Breast epithelium (tissue), 3 donors: Measurements from ENCODE around the gene SLC25A21.

Experiments used
- POLR2A ChIP-seq: fragments of 450-650 bp; IDR thresholded peaks from one replicate; pipeline ENCODE4 v1.6.1; 2016; ENCODE audit warnings: antibody characterized with exemption, mild to moderate bottlenecking, moderate library complexity
- TF ChIP-seq, protein P1 (sequence below), 3 donors: fragments of 450-650 bp; IDR thresholded peaks; one replicate each; pipeline ENCODE4 v1.5.1; 2016 to 2017; ENCODE audit warnings: antibody characterized with exemption in 3 of 3, mild to moderate bottlenecking in 3 of 3, moderate library complexity in 3 of 3

- TF ChIP-seq POLR2A = no peak
- TF ChIP-seq, protein P1, sequence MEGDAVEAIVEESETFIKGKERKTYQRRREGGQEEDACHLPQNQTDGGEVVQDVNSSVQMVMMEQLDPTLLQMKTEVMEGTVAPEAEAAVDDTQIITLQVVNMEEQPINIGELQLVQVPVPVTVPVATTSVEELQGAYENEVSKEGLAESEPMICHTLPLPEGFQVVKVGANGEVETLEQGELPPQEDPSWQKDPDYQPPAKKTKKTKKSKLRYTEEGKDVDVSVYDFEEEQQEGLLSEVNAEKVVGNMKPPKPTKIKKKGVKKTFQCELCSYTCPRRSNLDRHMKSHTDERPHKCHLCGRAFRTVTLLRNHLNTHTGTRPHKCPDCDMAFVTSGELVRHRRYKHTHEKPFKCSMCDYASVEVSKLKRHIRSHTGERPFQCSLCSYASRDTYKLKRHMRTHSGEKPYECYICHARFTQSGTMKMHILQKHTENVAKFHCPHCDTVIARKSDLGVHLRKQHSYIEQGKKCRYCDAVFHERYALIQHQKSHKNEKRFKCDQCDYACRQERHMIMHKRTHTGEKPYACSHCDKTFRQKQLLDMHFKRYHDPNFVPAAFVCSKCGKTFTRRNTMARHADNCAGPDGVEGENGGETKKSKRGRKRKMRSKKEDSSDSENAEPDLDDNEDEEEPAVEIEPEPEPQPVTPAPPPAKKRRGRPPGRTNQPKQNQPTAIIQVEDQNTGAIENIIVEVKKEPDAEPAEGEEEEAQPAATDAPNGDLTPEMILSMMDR (IDR thresholded peaks at IDR 0.05) = no peak
Observed at GRCh38 chr14:37198907-37199306, 26.5 kb upstream of the SLC25A21 start.
